ENCODE data around the gene INSL4.

Gene INSL4

GRCh38 chr9:5231212-5231611 lies at the start of gene INSL4:
INSL4 (plus strand) TSS chr9:5231419; CDS start chr9:5231524, 105 bp downstream.
- DNase-seq (ENCODE audit: low spot score) = no peak

- no peak for DNase-seq (ENCODE audit: low spot score)
These were observed 46.4 kb upstream of the INSL4 start for GRCh38 chr9:5184776-5185175.

GRCh38 chr9:5185220-5185840 lies 45.9 kb upstream of the INSL4 start, which contains the start of gene INSL6:
INSL6 (minus strand) TSS chr9:5185639; CDS start chr9:5185602, 37 bp downstream.
- DNase-seq (ENCODE audit: low spot score) = no peak

GRCh38 chr9:5186416-5187169 lies 44.6 kb upstream of the INSL4 start:
- DNase-seq (ENCODE audit: low spot score) = peak; percentile 68

GRCh38 chr9:5188060-5188984 lies 42.9 kb upstream of the INSL4 start:
- no peak for DNase-seq (ENCODE audit: low spot score)

GRCh38 chr9:5191985-5192384 lies 39.2 kb upstream of the INSL4 start:
- no peak for DNase-seq (ENCODE audit: low spot score)

- DNase-seq (ENCODE audit: low spot score) = no peak
These were observed 37.9 kb upstream of the INSL4 start for GRCh38 chr9:5193345-5193744.

GRCh38 chr9:5195463-5195862 lies 35.8 kb upstream of the INSL4 start:
- no peak for DNase-seq (ENCODE audit: low spot score)

- DNase-seq (ENCODE audit: low spot score) = no peak
These were observed 26.1 kb upstream of the INSL4 start for GRCh38 chr9:5205071-5205470.

GRCh38 chr9:5230554-5230953 lies 665 bp upstream of the INSL4 start:
- DNase-seq (ENCODE audit: low spot score) = no peak

GRCh38 chr9:5263351-5264218 lies 32.4 kb downstream of the INSL4 start:
- peak; percentile 5 for DNase-seq (ENCODE audit: low spot score)

- no peak for DNase-seq (ENCODE audit: low spot score)
These were observed 33.0 kb downstream of the INSL4 start for GRCh38 chr9:5264219-5264595.

GRCh38 chr9:5265939-5266338 lies 34.7 kb downstream of the INSL4 start:
- no peak for DNase-seq (ENCODE audit: low spot score)

- DNase-seq (ENCODE audit: low spot score) = no peak
These were observed 38.1 kb downstream of the INSL4 start for GRCh38 chr9:5269249-5269715.

- no peak for DNase-seq (ENCODE audit: low spot score)
These were observed 43.6 kb downstream of the INSL4 start for GRCh38 chr9:5274770-5275169.

- no peak for DNase-seq (ENCODE audit: low spot score)
These were observed 47.3 kb downstream of the INSL4 start for GRCh38 chr9:5278486-5278885.

Data from activated CD4-positive, alpha-beta T cell treated with anti-CD3 and anti-CD28 coated beads, Interleukin-2, Interleukin-4, amounts not matched to agents 100 ng/mL and 50 ng/mL, durations not matched to agents 16 hours and 8 hours (primary cell).